RPMI7951 (cell line): ENCODE data around the gene SLC16A13. TPM values are rescaled to one million over a fixed set of nuclear protein-coding genes. Genes with fewer than 3 reads are reported as not detected.
"Not testable (repeated sequence)": the region's sequence is repeated elsewhere in the genome, so short reads cannot be mapped to it uniquely, and the experiment has no call there.

Source experiments
- DNase-seq: peaks from one replicate; pipeline ENCODE4 v3.0.0-alpha.2; 2012; ENCODE audit warnings: low read depth
- total RNA-seq: library from RNA; depleted of rRNA; stranded (reverse); fragments of >200 nt; shearing (Covaris generic); gene quantifications from 2 replicates; pipeline ENCODE4 v1.2.3, GENCODE V29; 2014

Gene SLC16A13
- total RNA-seq, 1 experiment from 2014 or later = 0.12 TPM

GRCh38 chr17:7029096-7029495 is 6.7 kb upstream of the SLC16A13 start:
- no peak for DNase-seq

DNA sequence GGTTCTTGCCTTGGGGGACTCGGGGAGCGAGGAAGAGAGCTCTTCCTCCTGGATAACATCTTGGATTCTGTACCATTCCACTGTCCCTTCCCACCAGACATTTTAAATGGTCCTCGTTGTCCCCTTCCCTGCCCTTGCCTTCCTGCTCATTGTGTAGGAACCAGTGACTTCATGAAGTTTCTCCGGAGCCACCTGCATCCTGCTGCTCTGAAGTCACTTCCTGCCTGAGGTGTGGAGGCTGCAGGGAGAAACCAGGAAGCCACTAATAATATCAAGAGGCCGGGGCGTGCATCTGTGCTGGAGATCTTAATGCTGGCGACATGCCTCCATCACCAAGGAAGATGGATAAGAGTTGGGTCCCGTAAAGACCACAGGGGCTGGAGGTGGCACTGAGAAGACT is 6.2 kb upstream of the SLC16A13 start:
- DNase-seq = no peak

DNA sequence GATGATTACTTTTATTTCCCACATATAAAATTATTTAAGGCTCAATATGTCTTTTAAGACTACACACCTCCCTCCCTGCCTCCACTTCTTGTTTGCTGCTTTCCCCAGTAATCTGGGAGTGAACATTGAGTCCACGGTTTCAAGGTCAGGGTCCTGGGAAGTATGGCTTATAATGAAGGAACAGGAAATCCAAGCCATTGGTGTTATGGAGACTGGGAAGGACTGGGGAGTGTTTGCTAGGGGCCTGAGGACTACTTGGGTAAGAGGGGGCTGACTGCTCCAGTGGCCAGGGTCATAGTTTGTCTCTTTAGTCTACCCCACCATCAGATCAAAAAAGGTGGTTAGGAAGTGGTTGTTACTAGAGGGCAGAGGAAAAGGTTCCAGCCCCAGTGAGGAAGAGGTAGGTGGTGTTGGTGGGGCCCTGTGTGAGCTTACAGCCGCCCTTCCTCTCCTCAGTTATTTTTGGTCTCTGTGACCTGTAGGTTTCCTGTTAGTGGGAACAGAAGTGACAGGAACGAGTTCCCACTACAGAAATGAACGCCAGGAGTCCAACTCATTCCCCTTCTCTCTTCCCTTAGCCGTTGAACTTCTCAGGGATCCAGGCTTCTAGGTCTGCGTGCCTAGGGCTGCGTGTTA is 742 bp upstream of the SLC16A13 start:
- no peak for DNase-seq

DNA sequence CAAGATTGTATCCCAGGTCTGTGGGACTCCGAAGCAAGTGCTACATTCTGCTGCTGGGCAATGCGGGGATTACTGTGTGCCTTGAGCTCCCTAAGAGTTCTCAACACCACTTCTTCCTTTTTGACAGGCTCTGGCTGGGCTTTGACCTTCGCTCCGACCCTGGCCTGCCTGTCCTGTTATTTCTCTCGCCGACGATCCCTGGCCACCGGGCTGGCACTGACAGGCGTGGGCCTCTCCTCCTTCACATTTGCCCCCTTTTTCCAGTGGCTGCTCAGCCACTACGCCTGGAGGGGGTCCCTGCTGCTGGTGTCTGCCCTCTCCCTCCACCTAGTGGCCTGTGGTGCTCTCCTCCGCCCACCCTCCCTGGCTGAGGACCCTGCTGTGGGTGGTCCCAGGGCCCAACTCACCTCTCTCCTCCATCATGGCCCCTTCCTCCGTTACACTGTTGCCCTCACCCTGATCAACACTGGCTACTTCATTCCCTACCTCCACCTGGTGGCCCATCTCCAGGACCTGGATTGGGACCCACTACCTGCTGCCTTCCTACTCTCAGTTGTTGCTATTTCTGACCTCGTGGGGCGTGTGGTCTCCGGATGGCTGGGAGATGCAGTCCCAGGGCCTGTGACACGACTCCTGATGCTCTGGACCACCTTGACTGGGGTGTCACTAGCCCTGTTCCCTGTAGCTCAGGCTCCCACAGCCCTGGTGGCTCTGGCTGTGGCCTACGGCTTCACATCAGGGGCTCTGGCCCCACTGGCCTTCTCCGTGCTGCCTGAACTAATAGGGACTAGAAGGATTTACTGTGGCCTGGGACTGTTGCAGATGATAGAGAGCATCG is 2.4 kb downstream of the SLC16A13 start:
- DNase-seq = no peak

GRCh38 chr17:7039832-7040231 is 4.0 kb downstream of the SLC16A13 start:
- no peak for DNase-seq

DNA sequence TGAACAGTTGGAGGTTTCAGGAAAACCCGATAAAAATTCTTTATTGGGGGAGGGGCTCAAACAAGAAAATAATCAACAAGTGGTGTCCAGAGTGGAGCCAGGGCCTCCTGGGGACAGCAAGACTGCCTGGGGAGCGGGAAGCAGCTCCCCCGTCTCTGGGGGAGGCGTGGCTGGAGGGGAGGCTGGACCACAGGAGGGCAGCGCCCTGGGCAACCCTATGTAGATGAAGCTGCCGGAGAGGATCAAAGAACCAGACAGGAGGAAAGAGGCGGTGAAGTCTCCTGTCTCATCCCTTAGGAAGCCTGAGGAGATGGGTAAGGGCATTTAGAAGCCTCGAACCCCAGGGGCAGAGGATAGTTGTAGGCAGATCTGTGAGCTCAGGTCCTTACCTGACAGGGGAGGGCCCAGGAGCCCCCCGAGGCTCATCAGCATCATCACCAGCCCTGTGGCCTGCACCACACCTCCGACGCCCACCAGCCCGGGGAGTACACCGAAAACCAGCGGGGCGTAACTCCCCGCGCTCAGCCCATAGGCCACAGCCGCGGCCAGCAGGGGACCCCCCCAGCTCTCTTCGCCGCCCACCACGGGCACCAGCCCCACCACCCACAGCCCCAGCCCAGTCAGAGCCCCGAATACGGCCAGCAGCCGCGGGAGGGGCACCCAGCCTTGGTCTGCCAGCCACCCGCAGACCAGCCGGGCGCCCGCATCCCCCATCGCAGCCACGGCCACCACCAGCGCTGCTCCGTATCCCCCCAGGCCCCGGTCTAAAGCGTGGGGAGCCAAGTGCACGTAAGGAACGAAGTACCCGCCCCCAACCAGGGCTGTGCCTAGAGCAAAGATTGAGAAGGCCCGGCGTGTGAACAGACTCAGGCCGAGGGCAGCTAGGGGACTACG is 6.0 kb downstream of the SLC16A13 start:
- DNase-seq = no peak

- no peak for DNase-seq
Measured at GRCh38 chr17:7042501-7043181, 6.8 kb downstream of the SLC16A13 start.

- no peak for DNase-seq
Measured at GRCh38 chr17:7043182-7043496, 7.3 kb downstream of the SLC16A13 start.

- no peak for DNase-seq
Measured at GRCh38 chr17:7043497-7044198, 7.8 kb downstream of the SLC16A13 start, which contains the start of gene SLC16A11. Gene SLC16A11, minus strand, starts transcription at chr17:7044092. Its CDS starts 579 bp downstream, at chr17:7043513.

DNA sequence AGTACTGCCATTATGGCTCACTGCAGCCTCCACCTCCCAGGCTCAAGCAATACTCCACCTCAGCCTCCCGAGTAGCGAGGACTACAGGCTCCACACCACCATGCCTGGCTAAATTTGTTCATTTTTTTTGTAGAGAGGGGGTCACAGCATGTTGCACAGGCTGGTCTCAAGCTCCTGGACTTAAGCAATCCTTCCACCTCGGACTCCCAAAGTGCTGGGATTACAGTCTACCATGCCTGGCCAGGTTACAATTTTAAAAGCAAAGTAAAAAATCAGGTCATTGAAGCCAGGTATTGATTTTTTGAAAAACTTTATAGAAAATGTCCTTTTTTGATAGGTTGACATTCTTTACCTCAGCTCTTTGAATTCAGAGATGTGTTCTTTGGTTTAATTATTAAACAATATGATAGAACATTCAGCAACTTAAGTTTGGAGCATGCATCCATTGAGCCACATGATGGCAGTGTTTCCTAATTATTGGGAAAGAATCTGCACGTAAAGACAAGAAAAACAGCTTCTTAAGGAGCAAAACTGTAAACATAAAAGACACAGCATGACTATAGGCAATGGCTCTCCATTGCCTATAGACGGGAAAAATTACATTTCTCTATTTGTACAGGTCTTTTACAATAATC is 9.8 kb downstream of the SLC16A13 start:
- DNase-seq = peak; percentile 64

DNA sequence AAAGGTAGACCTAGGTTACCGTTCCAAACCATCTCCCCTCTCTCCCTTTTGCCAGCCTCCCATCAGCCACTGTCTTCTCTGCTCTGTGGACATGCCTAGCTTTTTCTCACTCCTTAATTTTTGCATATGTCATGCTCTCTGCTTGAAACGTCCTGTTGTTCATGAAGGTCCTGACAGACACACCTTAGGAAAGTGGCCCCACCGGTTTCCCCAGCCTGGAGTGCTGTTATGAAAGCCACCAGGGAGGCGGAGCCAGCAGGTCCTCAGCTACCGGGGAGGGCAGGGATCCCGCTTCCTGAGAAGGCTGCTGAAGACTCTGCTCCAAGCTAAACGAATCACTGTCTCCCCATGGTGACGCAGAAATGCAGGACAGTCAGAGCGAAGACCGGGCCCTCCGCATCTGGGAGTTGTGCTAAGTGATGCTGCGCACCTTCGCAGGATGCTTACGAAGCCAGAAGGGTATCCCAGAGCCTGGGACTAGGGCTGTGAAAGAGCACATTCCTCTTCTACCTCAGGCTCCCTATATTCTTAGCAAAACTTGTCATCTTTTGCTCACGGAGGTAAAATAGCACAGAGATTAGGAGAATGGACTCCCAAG is 10.4 kb downstream of the SLC16A13 start:
- DNase-seq = no peak

DNA sequence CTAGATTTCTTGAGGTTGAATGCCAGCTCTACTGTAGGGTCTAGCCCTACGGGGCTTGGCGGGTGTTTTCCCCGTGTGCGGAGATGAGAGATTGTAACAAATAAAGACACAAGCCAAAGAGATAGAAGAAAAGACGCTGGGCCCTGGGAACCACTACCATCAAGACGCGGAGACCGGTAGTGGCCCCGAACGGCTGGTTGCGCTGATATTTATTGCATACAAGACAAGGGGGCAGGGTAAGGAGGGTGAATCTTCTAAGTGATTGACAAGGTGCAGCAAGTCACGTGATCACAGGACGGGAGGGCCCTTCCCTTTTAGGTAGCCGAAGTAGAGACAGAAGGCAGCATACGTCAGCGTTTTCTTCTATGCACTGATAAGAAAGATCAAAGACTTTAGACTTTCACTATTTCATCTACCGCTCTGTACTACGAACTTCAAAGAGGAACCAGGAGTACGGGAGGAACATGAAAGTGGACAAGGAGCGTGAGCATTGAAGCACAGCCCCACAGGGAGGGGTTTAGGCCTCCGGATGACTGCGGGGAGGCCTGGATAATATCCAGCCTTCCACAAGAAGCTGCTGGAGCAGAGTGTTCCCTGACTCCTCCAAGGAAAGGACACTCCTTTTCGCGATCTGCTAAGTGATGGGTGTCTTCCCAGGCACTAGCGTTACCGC is 11.0 kb downstream of the SLC16A13 start:
- DNase-seq = not testable (repeated sequence)

DNA sequence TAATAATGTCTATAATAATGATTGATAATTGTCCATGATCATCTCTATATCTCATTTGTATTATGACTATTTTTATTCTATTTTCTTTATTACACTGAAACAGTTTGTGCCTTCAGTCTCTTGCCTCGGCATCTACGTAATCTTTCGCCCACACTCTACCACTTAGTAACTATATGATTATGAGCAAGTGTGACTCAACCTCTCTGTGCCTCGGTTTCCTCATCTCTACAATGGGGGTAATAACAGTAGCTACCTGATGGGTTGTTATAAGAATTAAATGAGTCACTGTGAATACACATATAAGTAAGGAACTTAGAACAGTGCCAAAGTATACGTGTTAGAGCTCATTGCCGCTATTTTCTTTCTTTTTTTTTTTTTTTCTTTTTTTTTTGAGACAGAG is 11.8 kb downstream of the SLC16A13 start:
- DNase-seq = no peak

DNA sequence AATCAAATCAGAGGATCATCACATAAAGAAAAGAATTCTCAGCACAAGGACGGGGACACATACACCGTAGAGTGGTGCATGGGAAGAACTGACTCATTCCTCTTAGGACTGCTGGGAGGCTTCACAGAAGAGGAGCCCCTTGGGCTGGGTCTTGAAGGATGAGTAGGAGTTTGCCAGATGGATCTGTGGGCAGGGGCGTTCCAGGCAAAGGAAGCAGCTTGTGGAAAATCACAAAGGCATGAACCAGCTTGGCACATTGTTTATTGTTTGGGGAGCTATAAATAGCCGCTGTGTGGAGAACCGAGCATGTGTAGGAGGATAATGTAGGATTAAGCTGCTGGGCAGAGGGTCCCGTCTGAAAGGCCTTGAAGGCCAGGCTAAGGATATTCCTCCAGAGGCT is 13.2 kb downstream of the SLC16A13 start:
- DNase-seq = peak; percentile 73

DNA sequence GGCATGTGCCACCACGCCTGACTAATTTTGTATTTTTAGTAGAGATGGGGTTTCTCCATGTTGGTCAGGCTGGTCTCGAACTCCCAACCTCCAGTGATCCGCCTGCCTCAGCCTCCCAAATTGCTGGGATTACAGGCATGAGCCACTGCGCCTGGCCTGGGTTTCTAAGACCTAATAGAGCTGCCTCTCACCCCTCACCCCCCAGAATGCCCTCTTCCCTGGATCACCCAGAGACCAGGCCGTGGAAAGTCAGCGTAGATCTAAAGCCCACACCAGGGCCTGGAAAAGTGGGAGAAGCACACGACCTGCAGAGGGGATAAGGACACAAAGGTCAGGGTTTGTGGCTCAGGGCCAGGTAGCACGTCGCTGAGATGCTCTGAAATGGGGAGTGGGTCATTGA is 14.8 kb downstream of the SLC16A13 start:
- DNase-seq = not testable (repeated sequence)

DNA sequence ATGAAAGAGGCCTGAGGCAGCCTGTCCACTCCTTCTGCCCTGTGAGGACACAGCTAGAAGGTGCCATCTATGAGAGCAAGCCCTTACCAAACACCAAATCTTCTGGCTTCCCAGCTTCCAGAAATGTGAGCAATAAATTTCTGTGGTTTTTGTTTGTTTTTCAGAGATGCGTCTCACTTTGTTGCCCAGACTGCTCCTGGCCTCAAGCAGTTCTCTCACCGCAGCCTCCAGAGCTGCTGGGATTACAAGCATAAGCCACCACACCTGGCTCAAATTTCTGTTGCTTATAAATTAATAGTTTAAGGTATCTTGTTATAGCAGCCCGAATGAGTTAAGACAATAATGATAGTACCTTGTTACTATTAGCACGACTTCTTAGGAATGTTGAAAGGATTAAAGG is 20.6 kb downstream of the SLC16A13 start:
- DNase-seq = peak; percentile 57

DNA sequence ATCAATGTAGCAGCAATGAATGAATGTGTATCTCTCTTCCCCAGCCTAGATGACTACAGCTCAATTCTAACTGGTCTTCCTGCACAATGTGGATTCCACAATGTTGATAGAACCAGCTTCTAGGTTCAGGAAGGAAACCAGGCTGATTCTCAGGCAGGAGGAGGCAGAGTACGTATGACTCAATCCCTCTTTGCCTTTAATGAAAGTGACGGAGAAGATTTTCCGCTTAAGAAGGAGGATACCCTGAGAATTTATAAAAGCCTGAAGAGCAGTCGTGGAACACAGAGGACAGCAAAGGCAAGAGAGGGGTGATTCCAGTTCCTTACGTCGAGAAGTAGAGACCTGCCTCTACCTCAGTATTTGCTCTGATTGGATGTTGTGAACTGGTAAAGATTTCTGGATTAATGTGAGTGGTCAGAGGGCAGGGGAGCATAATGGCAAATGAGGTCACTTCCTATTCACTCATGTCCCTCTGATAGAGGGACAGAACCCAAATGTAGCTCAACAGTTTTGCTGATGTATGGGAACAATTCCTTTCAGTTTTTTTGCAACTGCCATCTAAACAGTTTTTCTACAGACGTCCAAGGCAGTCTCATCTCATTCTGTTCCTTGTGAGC is 23.1 kb downstream of the SLC16A13 start:
- DNase-seq = peak; percentile 48

DNA sequence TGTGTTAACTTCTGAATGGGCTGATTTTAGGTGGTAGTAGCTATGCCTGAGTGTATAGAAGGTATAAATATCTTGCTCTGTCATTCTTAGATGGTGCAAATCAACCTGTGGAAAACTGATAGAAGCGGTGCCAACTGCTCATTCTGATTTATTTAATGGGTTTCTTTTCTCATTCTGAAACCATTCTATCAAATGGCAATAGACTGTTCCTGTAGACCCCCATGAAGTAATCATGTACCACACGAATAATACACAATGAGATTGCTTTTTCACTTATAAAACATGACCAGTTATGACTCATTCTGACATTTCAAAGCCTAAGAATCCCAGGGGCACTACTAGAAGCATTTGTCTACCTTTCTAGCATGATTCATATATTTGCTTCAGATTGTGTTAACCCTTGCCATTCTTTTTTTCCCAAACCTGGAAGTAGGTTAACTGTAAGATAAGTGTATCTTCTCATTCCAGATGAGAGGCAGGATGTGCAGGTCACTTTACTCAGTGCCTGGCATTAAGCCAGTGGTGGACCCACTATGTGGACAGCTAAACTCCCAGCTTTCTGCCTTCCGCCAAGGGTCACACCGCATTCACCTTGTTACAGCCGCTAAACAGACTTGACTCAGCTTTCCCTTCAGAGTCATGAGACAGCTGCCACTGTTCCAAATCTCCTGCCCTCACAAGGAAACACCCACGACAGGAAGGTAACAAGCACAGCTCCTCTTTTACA is 24.5 kb downstream of the SLC16A13 start:
- peak; percentile 89 for DNase-seq
